Measurements from ENCODE around the gene SOX9.

- TF ChIP-seq, protein P1, sequence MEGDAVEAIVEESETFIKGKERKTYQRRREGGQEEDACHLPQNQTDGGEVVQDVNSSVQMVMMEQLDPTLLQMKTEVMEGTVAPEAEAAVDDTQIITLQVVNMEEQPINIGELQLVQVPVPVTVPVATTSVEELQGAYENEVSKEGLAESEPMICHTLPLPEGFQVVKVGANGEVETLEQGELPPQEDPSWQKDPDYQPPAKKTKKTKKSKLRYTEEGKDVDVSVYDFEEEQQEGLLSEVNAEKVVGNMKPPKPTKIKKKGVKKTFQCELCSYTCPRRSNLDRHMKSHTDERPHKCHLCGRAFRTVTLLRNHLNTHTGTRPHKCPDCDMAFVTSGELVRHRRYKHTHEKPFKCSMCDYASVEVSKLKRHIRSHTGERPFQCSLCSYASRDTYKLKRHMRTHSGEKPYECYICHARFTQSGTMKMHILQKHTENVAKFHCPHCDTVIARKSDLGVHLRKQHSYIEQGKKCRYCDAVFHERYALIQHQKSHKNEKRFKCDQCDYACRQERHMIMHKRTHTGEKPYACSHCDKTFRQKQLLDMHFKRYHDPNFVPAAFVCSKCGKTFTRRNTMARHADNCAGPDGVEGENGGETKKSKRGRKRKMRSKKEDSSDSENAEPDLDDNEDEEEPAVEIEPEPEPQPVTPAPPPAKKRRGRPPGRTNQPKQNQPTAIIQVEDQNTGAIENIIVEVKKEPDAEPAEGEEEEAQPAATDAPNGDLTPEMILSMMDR (conservative IDR thresholded peaks at IDR 0.05; ENCODE audit: low read length) = no peak
- TF ChIP-seq EZH2phosphoT487 (IDR thresholded peaks at IDR 0.05; ENCODE audit: borderline replicate concordance) = no peak
Observed at GRCh38 chr17:72087876-72088275, 32.9 kb upstream of the SOX9 start.

Data from Loucy (cell line).